GM10266 (cell line): ENCODE measurements around the gene ADRM1.

Experiments
- DNase-seq: peaks from one replicate; pipeline ENCODE4 v3.0.0; 2012; ENCODE audit errors: extremely low spot score
- CTCF ChIP-seq: IDR thresholded peaks from 2 replicates; pipeline ENCODE4 v1.5.1; 2012; ENCODE audit warnings: mild to moderate bottlenecking, low read depth; ENCODE audit not compliant: control insufficient read depth, insufficient read depth; ENCODE audit errors: missing control alignments

ADRM1 gene

GRCh38 chr20:62336775-62337557, 34.2 kb downstream of the ADRM1 start:
- no peak for DNase-seq
- TF ChIP-seq CTCF: no peak

DNA sequence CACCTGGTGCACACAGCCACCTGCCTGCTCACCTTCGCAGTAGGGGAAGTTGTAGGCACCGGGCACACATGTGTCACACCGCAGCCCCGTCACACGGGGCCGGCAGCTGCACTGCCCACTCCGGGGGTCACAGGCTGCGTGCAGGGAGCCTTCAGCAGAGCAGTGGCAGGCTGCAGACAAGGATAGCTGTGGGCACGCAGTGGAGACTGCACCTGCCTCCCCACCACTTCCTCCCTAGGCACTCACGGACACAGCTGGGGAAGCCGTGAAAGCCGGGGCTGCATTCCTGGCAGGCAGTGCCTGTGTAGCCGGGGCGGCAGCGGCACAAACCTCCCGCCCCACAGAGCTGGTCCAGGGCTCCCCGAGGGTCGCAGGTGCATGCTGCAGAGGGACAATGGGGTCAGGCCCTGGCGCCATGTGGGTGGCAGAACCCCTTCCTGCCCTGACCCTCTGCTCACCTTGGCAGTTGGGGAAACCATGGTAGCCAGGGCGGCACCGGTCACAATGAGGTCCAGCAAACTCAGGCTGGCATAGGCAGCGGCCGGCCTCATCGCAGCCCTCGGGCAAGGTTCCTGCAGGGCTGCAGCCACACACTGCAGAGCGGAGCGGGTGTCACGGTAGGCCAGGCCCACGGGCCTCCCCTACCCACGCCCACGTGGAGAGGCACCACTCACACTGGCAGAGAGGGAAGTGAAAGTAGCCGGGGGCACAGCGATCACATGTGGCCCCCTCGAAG, 34.9 kb downstream of the ADRM1 start:
- no peak for DNase-seq
- no peak for TF ChIP-seq CTCF

GRCh38 chr20:62338294-62338620, 35.5 kb downstream of the ADRM1 start:
- no peak for DNase-seq
- no peak for TF ChIP-seq CTCF

GRCh38 chr20:62339647-62340062, 36.9 kb downstream of the ADRM1 start:
- no peak for TF ChIP-seq CTCF
- peak; percentile 75 for DNase-seq

GRCh38 chr20:62342910-62343309, 40.1 kb downstream of the ADRM1 start:
- no peak for DNase-seq
- TF ChIP-seq CTCF: no peak

GRCh38 chr20:62344092-62344491, 41.3 kb downstream of the ADRM1 start:
- DNase-seq: no peak
- TF ChIP-seq CTCF: no peak

DNA sequence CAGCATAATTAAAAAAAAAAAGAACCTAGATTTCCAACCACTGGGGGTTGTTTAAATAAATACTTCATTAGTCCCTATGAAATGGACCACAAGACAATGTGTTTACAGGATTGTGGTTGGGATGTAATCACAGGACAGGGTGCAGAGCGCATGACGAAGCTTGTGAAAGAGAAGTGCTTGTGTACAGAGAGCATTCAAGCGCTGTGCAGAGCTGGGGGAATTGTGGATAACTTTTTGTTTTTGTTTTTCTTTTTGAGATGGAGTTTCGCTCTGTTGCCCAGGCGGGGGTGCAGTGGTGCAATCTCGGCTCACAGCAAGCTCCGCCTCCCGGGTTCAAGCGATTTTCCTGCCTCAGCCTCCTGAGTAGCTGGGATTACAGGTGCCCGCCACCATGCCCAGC, 42.0 kb downstream of the ADRM1 start:
- no peak for DNase-seq
- no peak for TF ChIP-seq CTCF
